HEK293 (cell line): ENCODE results near the gene SCAMP2.

ENCODE experiments used
- IKZF3 ChIP-seq: fragments of 450-650 bp; IDR thresholded peaks from 2 replicates; pipeline ENCODE4 v1.5.0; 2018; ENCODE audit warnings: missing biosample characterization, mild to moderate bottlenecking, missing genetic modification characterization, moderate library complexity
- MZF1 ChIP-seq: fragments of 450-650 bp; formaldehyde crosslinking; IDR thresholded peaks from 2 replicates; pipeline ENCODE4 v1.5.1; 2017; ENCODE audit warnings: missing biosample characterization, missing genetic modification characterization, borderline replicate concordance
- TCF7L2 ChIP-seq: IDR thresholded peaks from 2 replicates; pipeline ENCODE4 v1.6.1; 2011; ENCODE audit warnings: low read depth, mild to moderate bottlenecking, inconsistent platforms, low read length, moderate library complexity, borderline replicate concordance
- ZFP3 ChIP-seq: fragments of 450-650 bp; formaldehyde crosslinking; IDR thresholded peaks from 2 replicates; pipeline ENCODE4 v1.5.1; 2016; ENCODE audit warnings: low read depth, missing biosample characterization, missing genetic modification characterization
- ZNF114 ChIP-seq: fragments of 450-650 bp; formaldehyde crosslinking; IDR thresholded peaks from 2 replicates; pipeline ENCODE4 v1.5.0; 2017; ENCODE audit warnings: missing biosample characterization, missing genetic modification characterization
- ZNF311 ChIP-seq: fragments of 450-650 bp; formaldehyde crosslinking; IDR thresholded peaks from 2 replicates; pipeline ENCODE4 v1.5.1; 2017; ENCODE audit warnings: missing biosample characterization, missing genetic modification characterization, borderline replicate concordance
- ZNF560 ChIP-seq: fragments of 450-650 bp; formaldehyde crosslinking; IDR thresholded peaks from 2 replicates; pipeline ENCODE4 v1.5.1; 2017; ENCODE audit warnings: missing biosample characterization, missing genetic modification characterization, borderline replicate concordance
- TF ChIP-seq, protein P1 (sequence below): fragments of 450-650 bp; formaldehyde crosslinking; IDR thresholded peaks from 2 replicates; pipeline ENCODE4 v1.5.1; 2016; ENCODE audit warnings: missing biosample characterization, missing genetic modification characterization
- TF ChIP-seq, protein P2 (sequence below): fragments of 450-650 bp; formaldehyde crosslinking; IDR thresholded peaks from 2 replicates; pipeline ENCODE4 v1.5.1; 2016; ENCODE audit warnings: missing biosample characterization, missing genetic modification characterization
- TF ChIP-seq, protein P3 (sequence below): fragments of 450-650 bp; formaldehyde crosslinking; IDR thresholded peaks from 2 replicates; pipeline ENCODE4 v1.5.1; 2017; ENCODE audit warnings: missing biosample characterization, missing genetic modification characterization

DNA sequence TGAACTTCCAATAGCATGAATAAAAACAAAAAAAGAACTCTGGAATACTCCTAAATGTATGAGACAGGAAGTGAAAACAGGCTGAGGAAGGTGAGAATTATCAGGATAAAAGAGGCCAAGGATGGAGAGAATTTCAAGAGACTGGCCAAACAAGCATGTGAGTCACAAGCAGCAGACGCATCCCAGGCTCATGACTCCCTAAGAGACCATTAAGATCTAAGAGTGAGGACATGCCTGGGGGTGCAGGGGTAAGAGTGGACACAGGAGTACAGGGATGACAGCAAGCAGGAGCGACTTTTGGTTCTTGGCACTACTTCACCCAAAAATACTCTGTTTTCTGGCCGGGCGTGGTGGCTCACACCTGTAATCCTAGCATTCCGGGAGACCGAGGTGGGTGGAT lies 7.1 kb downstream of the SCAMP2 start:
- TF ChIP-seq, protein P1, sequence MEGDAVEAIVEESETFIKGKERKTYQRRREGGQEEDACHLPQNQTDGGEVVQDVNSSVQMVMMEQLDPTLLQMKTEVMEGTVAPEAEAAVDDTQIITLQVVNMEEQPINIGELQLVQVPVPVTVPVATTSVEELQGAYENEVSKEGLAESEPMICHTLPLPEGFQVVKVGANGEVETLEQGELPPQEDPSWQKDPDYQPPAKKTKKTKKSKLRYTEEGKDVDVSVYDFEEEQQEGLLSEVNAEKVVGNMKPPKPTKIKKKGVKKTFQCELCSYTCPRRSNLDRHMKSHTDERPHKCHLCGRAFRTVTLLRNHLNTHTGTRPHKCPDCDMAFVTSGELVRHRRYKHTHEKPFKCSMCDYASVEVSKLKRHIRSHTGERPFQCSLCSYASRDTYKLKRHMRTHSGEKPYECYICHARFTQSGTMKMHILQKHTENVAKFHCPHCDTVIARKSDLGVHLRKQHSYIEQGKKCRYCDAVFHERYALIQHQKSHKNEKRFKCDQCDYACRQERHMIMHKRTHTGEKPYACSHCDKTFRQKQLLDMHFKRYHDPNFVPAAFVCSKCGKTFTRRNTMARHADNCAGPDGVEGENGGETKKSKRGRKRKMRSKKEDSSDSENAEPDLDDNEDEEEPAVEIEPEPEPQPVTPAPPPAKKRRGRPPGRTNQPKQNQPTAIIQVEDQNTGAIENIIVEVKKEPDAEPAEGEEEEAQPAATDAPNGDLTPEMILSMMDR (tag by site-specific recombination): no peak
- TF ChIP-seq IKZF3 (tag by site-specific recombination) (no peak), MZF1 (tag by site-specific recombination) (no peak), ZNF560 (tag by site-specific recombination) (no peak), TCF7L2 (no peak), ZNF114 (tag by site-specific recombination) (no peak), ZNF311 (tag by site-specific recombination) (no peak), ZFP3 (no peak)
- TF ChIP-seq, protein P2, sequence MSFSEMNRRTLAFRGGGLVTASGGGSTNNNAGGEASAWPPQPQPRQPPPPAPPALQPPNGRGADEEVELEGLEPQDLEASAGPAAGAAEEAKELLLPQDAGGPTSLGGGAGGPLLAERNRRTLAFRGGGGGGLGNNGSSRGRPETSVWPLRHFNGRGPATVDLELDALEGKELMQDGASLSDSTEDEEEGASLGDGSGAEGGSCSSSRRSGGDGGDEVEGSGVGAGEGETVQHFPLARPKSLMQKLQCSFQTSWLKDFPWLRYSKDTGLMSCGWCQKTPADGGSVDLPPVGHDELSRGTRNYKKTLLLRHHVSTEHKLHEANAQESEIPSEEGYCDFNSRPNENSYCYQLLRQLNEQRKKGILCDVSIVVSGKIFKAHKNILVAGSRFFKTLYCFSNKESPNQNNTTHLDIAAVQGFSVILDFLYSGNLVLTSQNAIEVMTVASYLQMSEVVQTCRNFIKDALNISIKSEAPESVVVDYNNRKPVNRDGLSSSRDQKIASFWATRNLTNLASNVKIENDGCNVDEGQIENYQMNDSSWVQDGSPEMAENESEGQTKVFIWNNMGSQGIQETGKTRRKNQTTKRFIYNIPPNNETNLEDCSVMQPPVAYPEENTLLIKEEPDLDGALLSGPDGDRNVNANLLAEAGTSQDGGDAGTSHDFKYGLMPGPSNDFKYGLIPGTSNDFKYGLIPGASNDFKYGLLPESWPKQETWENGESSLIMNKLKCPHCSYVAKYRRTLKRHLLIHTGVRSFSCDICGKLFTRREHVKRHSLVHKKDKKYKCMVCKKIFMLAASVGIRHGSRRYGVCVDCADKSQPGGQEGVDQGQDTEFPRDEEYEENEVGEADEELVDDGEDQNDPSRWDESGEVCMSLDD: no peak
- TF ChIP-seq, protein P3, sequence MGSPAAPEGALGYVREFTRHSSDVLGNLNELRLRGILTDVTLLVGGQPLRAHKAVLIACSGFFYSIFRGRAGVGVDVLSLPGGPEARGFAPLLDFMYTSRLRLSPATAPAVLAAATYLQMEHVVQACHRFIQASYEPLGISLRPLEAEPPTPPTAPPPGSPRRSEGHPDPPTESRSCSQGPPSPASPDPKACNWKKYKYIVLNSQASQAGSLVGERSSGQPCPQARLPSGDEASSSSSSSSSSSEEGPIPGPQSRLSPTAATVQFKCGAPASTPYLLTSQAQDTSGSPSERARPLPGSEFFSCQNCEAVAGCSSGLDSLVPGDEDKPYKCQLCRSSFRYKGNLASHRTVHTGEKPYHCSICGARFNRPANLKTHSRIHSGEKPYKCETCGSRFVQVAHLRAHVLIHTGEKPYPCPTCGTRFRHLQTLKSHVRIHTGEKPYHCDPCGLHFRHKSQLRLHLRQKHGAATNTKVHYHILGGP: no peak
